ENCODE measurements around the gene NLGN1.

Gene NLGN1

GRCh38 chr3:173761161-173761560, 363.6 kb downstream of the NLGN1 start:
- in situ Hi-C loops (cut with HindIII; ENCODE audit: low pct_ligation_motif_present, low sequenced_read_pairs), result no loop called here

GRCh38 chr3:173762501-173762900, 365.0 kb downstream of the NLGN1 start:
- no peak for DNase-seq
- Histone ChIP-seq H3K27me3 (replicated peaks) (no peaks in the 10 kb centered on the region), H3K36me3 (replicated peaks) (no peaks in the 10 kb centered on the region), H3K27ac (no peak overlapping the region), H3K4me3 (ENCODE audit: low read depth, low read length) (no peak overlapping the region)
- in situ Hi-C loops (cut with HindIII; ENCODE audit: low pct_ligation_motif_present, low sequenced_read_pairs), result no loop called here
- no peak for TF ChIP-seq CTCF (IDR thresholded peaks at IDR 0.05; ENCODE audit: low read depth, low read length, missing control alignments)

More at GRCh38 chr3:173761161-173761560, 363.6 kb downstream of the NLGN1 start:
- no peak overlapping the region for H3K4me3 ChIP-seq (ENCODE audit: low read depth, low read length)
- DNase-seq, result no peak
- no peaks in the 10 kb centered on the region for H3K27me3 ChIP-seq (replicated peaks)
- TF ChIP-seq CTCF (IDR thresholded peaks at IDR 0.05; ENCODE audit: low read depth, low read length, missing control alignments), result no peak
- H3K27ac ChIP-seq, result no peak overlapping the region
- H3K36me3 ChIP-seq (replicated peaks), result no peaks in the 10 kb centered on the region

GRCh38 chr3:173770011-173770410, 372.5 kb downstream of the NLGN1 start:
- H3K36me3 ChIP-seq (replicated peaks), result no peaks in the 10 kb centered on the region
- no peak for TF ChIP-seq CTCF (IDR thresholded peaks at IDR 0.05; ENCODE audit: low read depth, low read length, missing control alignments)
- H3K27ac ChIP-seq, result no peak overlapping the region
- peak; percentile 27 for DNase-seq
- in situ Hi-C loops (cut with HindIII; ENCODE audit: low pct_ligation_motif_present, low sequenced_read_pairs), result no loop called here
- H3K4me3 ChIP-seq (ENCODE audit: low read depth, low read length), result no peak overlapping the region
- H3K27me3 ChIP-seq (replicated peaks), result no peaks in the 10 kb centered on the region

- no peak overlapping the region for H3K4me3 ChIP-seq (ENCODE audit: low read depth, low read length)
- no peak for TF ChIP-seq CTCF (IDR thresholded peaks at IDR 0.05; ENCODE audit: low read depth, low read length, missing control alignments)
- H3K36me3 ChIP-seq (replicated peaks), result no peaks in the 10 kb centered on the region
- no peaks in the 10 kb centered on the region for H3K27me3 ChIP-seq (replicated peaks)
- no peak overlapping the region for H3K27ac ChIP-seq
- in situ Hi-C loops (cut with HindIII; ENCODE audit: low pct_ligation_motif_present, low sequenced_read_pairs), result no loop called here
- no peak for DNase-seq
These were observed 373.4 kb downstream of the NLGN1 start for GRCh38 chr3:173770796-173771573.

GRCh38 chr3:173773800-173774199, 376.3 kb downstream of the NLGN1 start:
- TF ChIP-seq CTCF (IDR thresholded peaks at IDR 0.05; ENCODE audit: low read depth, low read length, missing control alignments), result no peak
- in situ Hi-C loops (cut with HindIII; ENCODE audit: low pct_ligation_motif_present, low sequenced_read_pairs), result no loop called here
- Histone ChIP-seq H3K36me3 (replicated peaks) (no peaks in the 10 kb centered on the region), H3K4me3 (ENCODE audit: low read depth, low read length) (no peak overlapping the region), H3K27ac (no peak overlapping the region), H3K27me3 (replicated peaks) (no peaks in the 10 kb centered on the region)
- no peak for DNase-seq

GRCh38 chr3:173774294-173774693, 376.8 kb downstream of the NLGN1 start:
- H3K27me3 ChIP-seq (replicated peaks), result no peaks in the 10 kb centered on the region
- H3K4me3 ChIP-seq (ENCODE audit: low read depth, low read length), result no peak overlapping the region
- no peak for TF ChIP-seq CTCF (IDR thresholded peaks at IDR 0.05; ENCODE audit: low read depth, low read length, missing control alignments)
- no peak for DNase-seq
- no peaks in the 10 kb centered on the region for H3K36me3 ChIP-seq (replicated peaks)
- H3K27ac ChIP-seq, result no peak overlapping the region
- in situ Hi-C loops (cut with HindIII; ENCODE audit: low pct_ligation_motif_present, low sequenced_read_pairs), result no loop called here

All from brain microvascular endothelial cell (primary cell).